ENCODE measurements around the gene CDKN2AIPNL.

- TF ChIP-seq, protein P1, sequence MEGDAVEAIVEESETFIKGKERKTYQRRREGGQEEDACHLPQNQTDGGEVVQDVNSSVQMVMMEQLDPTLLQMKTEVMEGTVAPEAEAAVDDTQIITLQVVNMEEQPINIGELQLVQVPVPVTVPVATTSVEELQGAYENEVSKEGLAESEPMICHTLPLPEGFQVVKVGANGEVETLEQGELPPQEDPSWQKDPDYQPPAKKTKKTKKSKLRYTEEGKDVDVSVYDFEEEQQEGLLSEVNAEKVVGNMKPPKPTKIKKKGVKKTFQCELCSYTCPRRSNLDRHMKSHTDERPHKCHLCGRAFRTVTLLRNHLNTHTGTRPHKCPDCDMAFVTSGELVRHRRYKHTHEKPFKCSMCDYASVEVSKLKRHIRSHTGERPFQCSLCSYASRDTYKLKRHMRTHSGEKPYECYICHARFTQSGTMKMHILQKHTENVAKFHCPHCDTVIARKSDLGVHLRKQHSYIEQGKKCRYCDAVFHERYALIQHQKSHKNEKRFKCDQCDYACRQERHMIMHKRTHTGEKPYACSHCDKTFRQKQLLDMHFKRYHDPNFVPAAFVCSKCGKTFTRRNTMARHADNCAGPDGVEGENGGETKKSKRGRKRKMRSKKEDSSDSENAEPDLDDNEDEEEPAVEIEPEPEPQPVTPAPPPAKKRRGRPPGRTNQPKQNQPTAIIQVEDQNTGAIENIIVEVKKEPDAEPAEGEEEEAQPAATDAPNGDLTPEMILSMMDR (IDR thresholded peaks at IDR 0.05; ENCODE audit: low read depth, low read length) = no peak
- no peak for TF ChIP-seq EZH2phosphoT487 (IDR thresholded peaks at IDR 0.05; ENCODE audit: low read depth)
Measured at GRCh38 chr5:134446938-134447337, 35.3 kb upstream of the CDKN2AIPNL start.
